Spleen (tissue), 7 donors: ENCODE measurements around the gene ZEB2.
A peak's percentile ranks its signal among the peaks of the same experiment; 100 is the strongest.

Experiments
- POLR2A ChIP-seq, 3 donors: fragments of 450-650 bp; IDR thresholded peaks; one replicate each; pipeline ENCODE4 v1.5.1; 2017; ENCODE audit warnings: antibody characterized with exemption in 3 of 3, mild to moderate bottlenecking in 1 of 3
- POLR2AphosphoS5 ChIP-seq, 3 donors: sonication (generic); formaldehyde crosslinking; IDR thresholded peaks; one replicate each; pipeline ENCODE4 v1.5.1; 2017; ENCODE audit warnings: antibody characterized with exemption in 3 of 3
- TF ChIP-seq, protein P1 (sequence below), 11 experiments: fragments of 200-600 bp in 7 of 11; fragments of 450-650 bp in 4 of 11; sonication (generic) in 4 of 11; IDR thresholded peaks in 8 of 11; conservative IDR thresholded peaks in 3 of 11; 1 replicate in 7 of 11; 2 replicates in 4 of 11; pipeline versions ENCODE4 v1.4.0 to v1.8.0; 2016 to 2021; ENCODE audit warnings: antibody characterized with exemption in 11 of 11, inconsistent platforms in 4 of 11, mild to moderate bottlenecking in 1 of 11
- donor health status: DM: no; HTN: no; CAD: no; lungs with moderate emphysema.
- donor health status: DM: no; HTN: no; CAD: no.
- donor health status: DM: no; HTN: no; CAD: no.

DNA sequence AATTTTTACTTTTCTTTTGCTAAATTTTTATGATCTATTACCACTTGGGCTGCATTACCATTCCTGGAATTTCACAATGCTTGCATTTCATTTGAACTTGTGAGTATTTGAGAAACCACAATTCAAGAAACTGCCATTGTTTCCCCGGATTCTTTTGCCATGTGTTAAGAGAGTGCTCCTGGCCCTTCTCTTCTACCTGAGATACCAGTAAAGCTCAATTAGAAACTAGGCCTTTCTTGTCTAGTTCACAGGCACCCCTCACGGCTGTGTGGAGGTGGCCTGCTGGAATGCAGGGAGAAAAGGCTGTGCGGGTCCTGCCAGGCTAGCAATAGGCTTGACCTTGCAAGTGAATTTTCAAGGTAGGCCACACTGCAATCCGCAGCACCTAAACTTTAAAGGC lies 40.8 kb downstream of the ZEB2 start:
- TF ChIP-seq, protein P1, sequence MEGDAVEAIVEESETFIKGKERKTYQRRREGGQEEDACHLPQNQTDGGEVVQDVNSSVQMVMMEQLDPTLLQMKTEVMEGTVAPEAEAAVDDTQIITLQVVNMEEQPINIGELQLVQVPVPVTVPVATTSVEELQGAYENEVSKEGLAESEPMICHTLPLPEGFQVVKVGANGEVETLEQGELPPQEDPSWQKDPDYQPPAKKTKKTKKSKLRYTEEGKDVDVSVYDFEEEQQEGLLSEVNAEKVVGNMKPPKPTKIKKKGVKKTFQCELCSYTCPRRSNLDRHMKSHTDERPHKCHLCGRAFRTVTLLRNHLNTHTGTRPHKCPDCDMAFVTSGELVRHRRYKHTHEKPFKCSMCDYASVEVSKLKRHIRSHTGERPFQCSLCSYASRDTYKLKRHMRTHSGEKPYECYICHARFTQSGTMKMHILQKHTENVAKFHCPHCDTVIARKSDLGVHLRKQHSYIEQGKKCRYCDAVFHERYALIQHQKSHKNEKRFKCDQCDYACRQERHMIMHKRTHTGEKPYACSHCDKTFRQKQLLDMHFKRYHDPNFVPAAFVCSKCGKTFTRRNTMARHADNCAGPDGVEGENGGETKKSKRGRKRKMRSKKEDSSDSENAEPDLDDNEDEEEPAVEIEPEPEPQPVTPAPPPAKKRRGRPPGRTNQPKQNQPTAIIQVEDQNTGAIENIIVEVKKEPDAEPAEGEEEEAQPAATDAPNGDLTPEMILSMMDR (IDR thresholded peaks at IDR 0.05 in 8 of 11, conservative IDR thresholded peaks at IDR 0.05 in 3 of 11), result no peak
- no peak for TF ChIP-seq POLR2A (IDR thresholded peaks at IDR 0.05)
- peak in 1 of 3 donors; percentile 18 for TF ChIP-seq POLR2AphosphoS5 (IDR thresholded peaks at IDR 0.05)
